Measurements from ENCODE around the gene ROBO2. TPM values are rescaled to one million over a fixed set of nuclear protein-coding genes. Genes with fewer than 3 reads are reported as not detected.

ROBO2 gene
- total RNA-seq, 4 donors from 2014 or later, result 4.7 to 8.4 (median 6.6) TPM

DNA sequence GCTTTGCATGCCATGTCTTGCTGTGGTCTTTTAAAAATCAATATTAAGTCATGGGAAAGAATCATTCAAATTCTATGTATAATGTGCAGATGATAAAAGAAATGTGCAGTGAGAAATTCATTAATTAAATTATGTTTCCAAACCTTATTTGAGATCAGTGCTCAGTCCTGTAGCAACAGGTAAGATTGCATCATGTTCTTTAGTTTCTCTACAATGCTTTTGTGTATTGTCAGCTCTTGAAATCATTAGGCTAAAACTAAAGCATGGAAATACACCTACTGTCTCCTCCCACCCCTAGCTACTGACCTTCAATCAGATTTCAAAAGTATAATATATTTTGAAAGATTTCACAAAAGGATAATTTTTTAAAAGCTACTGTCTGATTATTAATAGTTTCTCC is 612.7 kb downstream of the ROBO2 start:
- H3K36me3 ChIP-seq, result no peaks in the 10 kb centered on the region
- no peaks in the 10 kb centered on the region for H3K4me1 ChIP-seq

DNA sequence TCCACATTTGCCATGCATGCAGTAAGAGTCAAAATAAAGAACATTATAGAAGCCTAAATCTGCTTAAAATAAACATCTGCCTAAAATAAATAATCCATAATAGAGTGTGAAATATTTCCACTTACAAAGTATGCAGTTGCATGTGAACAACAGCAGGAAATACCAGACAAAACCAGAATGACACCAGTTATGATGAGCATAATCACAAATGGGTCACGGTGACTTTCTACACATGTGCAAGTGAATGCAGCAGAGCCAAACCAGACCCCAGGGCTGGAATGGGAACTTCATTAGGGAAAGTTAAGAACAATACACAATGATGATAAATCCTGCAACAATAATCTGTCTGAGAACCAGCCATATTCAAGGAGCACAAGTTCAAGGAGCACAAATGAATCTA is 615.5 kb downstream of the ROBO2 start:
- H3K4me3 ChIP-seq, result no peak overlapping the region
- H3K27me3 ChIP-seq, result no peaks in the 10 kb centered on the region
- 59 to 76% methylated on average over 1 of the region's 1 CpG for WGBS, 2 donors
- no peaks in the 10 kb centered on the region for H3K9me3 ChIP-seq
- H3K27ac ChIP-seq, result no peak overlapping the region
- H3K4me1 ChIP-seq, result no peaks in the 10 kb centered on the region
- intact Hi-C loops (cut with DNase I), result no loop called here
- DNase-seq, result no peak
- TF ChIP-seq POLR2A (IDR thresholded peaks at IDR 0.05), result no peak
- TF ChIP-seq, protein P1, sequence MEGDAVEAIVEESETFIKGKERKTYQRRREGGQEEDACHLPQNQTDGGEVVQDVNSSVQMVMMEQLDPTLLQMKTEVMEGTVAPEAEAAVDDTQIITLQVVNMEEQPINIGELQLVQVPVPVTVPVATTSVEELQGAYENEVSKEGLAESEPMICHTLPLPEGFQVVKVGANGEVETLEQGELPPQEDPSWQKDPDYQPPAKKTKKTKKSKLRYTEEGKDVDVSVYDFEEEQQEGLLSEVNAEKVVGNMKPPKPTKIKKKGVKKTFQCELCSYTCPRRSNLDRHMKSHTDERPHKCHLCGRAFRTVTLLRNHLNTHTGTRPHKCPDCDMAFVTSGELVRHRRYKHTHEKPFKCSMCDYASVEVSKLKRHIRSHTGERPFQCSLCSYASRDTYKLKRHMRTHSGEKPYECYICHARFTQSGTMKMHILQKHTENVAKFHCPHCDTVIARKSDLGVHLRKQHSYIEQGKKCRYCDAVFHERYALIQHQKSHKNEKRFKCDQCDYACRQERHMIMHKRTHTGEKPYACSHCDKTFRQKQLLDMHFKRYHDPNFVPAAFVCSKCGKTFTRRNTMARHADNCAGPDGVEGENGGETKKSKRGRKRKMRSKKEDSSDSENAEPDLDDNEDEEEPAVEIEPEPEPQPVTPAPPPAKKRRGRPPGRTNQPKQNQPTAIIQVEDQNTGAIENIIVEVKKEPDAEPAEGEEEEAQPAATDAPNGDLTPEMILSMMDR (IDR thresholded peaks at IDR 0.05), result no peak
- no peaks in the 10 kb centered on the region for H3K36me3 ChIP-seq

More for the DNA sequence above, 612.7 kb downstream of the ROBO2 start:
- Histone ChIP-seq H3K27me3 (no peaks in the 10 kb centered on the region), H3K27ac (no peak overlapping the region), H3K4me3 (no peak overlapping the region), H3K9me3 (no peaks in the 10 kb centered on the region)
- intact Hi-C loops (cut with DNase I), result no loop called here
- TF ChIP-seq, protein P1 (IDR thresholded peaks at IDR 0.05), result no peak
- TF ChIP-seq POLR2A (IDR thresholded peaks at IDR 0.05), result no peak
- DNase-seq, result no peak

DNA sequence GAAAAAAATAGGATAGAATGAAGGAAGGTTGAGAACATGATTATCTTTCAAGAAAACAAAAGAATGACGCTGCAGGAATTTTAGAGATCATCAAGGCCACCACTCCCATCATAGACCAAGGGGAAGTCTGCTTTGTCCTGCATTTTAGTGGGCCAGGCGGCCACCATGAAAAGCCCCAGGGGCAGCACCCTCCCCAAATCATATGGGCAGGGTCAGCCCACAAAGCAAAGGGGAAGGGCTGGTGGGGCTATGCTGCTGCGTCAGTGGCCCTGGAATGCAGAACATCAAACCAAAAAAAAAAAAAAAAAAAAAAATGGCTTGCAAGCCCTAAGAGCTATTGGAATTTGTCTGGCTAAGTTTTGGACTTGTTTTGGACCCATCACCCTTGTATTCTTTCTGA is 620.8 kb downstream of the ROBO2 start:
- Histone ChIP-seq H3K27ac (no peak overlapping the region), H3K36me3 (no peaks in the 10 kb centered on the region), H3K27me3 (no peaks in the 10 kb centered on the region), H3K9me3 (peaks cover 0 to 14% (median 0%) of the 10 kb centered on the region in 3 donors), H3K4me3 (no peak overlapping the region), H3K4me1 (no peaks in the 10 kb centered on the region)
- intact Hi-C loops (cut with DNase I), result no loop called here
- WGBS, 2 donors, result 69 to 77% methylated on average over 3 of the region's 3 CpGs
- no peak for TF ChIP-seq POLR2A (IDR thresholded peaks at IDR 0.05)
- TF ChIP-seq, protein P1 (IDR thresholded peaks at IDR 0.05), result no peak
- no peak for DNase-seq

DNA sequence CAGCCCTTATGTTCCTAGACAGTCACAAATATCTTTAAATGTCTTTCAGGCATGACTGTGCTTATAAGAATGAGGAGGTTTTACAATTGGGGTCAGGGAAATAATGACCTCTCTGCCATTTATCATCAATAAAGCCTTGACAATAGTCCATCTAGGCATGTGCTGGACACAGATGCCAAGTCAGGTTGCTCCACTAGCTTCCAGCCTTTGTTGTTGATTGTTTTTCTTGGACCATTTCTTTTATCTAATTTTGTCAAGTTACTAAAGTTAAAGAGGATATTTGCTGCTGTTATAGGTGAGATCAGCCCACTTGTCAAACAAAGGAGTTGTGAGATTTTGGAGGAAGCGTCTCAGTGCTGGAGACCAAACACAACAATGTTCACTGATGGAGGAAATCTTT is 628.0 kb downstream of the ROBO2 start:
- DNase-seq, result no peak
- no peaks in the 10 kb centered on the region for H3K36me3 ChIP-seq
- TF ChIP-seq, protein P1 (IDR thresholded peaks at IDR 0.05), result no peak
- H3K27ac ChIP-seq, result no peak overlapping the region
- 17 to 50% methylated on average over 1 of the region's 1 CpG for WGBS, 2 donors
- H3K4me1 ChIP-seq, result no peaks in the 10 kb centered on the region
- H3K9me3 ChIP-seq, result peaks cover 0 to 8% (median 0%) of the 10 kb centered on the region in 3 donors
- H3K4me3 ChIP-seq, result no peak overlapping the region
- no peaks in the 10 kb centered on the region for H3K27me3 ChIP-seq
- intact Hi-C loops (cut with DNase I), result no loop called here

DNA sequence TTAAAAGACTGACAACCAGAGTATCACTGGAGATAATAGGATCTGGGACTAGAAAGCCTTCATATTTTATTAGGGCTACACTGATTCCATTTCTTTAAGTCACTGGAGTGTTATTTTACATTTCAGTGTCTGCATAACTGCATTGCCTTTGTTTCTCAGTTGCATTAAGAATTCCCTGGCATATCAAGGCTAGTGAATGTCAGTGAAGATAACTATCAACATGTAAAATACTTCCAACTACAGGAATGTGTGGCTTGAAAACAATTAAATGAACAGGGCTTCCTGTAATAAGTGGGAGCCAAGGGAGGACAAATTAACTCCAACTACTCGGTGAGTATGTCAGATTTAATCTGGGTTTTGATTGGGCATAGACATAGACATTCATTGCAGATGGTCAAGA is 628.5 kb downstream of the ROBO2 start:
- no peaks in the 10 kb centered on the region for H3K4me1 ChIP-seq
- peaks cover 0 to 3% (median 0%) of the 10 kb centered on the region in 3 donors for H3K9me3 ChIP-seq
- intact Hi-C loops (cut with DNase I), result no loop called here
- no peak overlapping the region for H3K4me3 ChIP-seq
- H3K36me3 ChIP-seq, result no peaks in the 10 kb centered on the region
- H3K27ac ChIP-seq, result no peak overlapping the region
- H3K27me3 ChIP-seq, result no peaks in the 10 kb centered on the region
- no peak for DNase-seq
- no peak for TF ChIP-seq POLR2A (IDR thresholded peaks at IDR 0.05)
- TF ChIP-seq, protein P1 (IDR thresholded peaks at IDR 0.05), result no peak
- WGBS, 2 donors, result 50 to 67% methylated on average over 1 of the region's 1 CpG

All from esophagus squamous epithelium (tissue), 5 donors.